COLO668 (cell line): ENCODE data around the gene CACHD1.

Experiments
- DNase-seq: peaks from one replicate; lab custom pipeline; 2025; ENCODE audit not compliant: unreplicated experiment; lab: John Stamatoyannopoulos, UW

The CACHD1 gene

DNA sequence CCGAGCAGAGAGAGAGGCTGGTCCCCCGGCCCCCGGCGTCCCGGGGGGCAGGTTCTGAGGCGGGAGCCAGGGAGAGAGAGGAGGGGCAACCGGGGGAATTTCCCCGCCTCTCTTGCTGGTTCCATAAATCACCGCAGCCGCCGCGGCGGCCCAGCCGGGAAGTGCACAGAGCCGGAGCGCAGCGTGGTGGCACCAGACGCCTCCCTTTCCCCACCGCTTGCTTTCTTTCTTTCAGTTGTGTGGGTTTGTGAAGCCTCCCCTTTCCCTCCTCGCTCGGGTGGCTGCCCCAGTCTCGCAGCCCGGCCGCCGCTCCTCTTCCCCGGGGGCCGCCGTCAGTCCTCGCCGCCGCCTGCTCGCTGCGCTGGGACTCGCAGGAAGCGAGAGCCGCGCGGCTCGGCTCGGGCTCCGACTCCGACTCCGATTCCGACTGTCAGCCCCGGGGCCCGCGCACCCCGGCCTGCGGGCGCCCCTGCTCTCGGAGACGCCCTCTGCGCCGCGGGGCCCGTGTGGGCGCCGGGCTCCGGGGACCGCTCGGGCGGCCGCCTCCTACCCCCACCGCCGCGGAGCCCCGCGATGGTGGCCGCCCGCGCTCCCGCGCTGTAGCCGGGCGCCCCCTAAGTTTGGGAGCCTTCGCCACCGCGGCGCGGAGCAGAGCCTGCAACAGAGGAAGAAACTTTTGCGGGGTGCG, at the start of gene CACHD1:
Gene CACHD1 (plus strand): TSS at position 153 of the 688 bp plus-strand sequence. CDS start 616 bp downstream, outside the sequence.
- DNase-seq: peak; percentile 97

- DNase-seq: no peak
Observed at GRCh38 chr1:64421377-64421776, 48.6 kb upstream of the CACHD1 start.

- DNase-seq: no peak
Observed at GRCh38 chr1:64423526-64423925, 46.4 kb upstream of the CACHD1 start.

DNA sequence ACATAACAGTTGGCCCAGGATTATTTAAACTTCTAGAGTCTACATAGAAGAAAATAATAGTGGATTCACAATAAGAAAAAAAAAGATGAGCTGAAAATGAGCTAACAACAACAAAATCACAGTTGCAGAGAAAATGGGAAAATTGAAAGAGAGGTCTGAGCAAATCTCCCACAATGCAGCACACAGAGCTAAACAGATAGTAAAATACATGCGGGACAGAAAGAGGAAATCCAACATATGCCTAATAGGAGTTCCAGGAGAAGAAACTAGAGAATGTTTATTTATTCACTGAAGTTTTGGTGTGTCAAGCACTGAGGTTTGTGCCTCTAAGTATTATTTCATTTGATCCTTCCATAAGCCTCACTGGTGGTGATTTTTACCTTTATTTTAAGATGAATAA, 45.5 kb upstream of the CACHD1 start:
- DNase-seq: no peak

- DNase-seq: no peak
Observed at GRCh38 chr1:64425521-64425920, 44.4 kb upstream of the CACHD1 start.

DNA sequence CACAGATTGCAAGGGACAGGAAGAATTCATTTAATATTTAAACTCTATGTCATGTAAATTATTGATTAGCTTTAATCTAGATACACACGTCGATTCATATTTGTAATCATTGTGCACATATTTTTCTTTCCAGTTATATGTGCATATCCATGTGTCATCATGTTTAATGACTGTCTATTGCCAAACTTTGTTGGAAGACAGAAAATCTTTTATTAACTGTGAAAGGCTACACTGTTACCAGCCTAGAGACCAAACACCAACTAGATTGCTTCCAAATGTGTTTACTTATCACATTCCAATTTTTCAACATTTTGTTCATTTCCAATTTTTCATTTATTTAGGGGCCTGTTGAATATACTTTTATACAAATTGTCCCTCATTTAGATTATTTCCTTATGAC, 43.2 kb upstream of the CACHD1 start:
- DNase-seq: no peak

DNA sequence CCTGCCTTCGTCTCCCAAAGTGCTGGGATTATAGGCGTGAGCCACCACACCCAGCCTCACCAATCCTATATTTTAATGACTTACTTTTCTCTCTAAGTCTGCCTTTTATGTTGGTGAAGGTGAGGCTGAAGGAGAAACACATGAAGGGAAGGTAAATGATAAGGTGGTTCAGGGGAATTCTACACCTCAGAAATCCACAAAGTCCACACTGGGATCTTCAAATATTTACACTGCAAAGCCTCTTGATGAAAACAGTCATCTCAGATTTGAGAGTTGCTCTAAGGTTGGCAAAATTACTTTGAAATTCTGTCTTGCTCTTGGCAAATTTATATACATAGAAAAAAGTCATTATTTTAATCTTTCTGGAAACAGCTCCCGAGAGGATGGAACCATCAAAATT, 42.0 kb upstream of the CACHD1 start:
- DNase-seq: no peak

DNA sequence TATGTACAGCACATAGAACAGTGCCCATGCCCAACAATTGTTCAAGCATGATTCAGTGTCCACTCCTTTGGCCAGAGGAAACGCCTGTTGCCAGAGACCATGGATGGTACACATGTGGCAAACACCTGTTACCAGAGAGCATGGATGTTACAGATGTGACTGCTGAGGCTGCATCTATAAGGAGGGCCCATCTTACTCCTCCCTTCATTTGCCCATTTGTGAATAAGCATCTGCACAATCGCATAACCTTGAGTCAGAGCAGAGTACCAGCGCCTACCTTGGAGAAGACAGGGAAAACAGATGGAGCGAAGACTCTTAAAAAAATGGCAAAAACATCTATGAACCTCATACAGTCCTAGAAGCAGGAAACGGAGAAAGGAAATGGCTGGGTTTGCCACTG, 36.6 kb upstream of the CACHD1 start:
- DNase-seq: no peak

DNA sequence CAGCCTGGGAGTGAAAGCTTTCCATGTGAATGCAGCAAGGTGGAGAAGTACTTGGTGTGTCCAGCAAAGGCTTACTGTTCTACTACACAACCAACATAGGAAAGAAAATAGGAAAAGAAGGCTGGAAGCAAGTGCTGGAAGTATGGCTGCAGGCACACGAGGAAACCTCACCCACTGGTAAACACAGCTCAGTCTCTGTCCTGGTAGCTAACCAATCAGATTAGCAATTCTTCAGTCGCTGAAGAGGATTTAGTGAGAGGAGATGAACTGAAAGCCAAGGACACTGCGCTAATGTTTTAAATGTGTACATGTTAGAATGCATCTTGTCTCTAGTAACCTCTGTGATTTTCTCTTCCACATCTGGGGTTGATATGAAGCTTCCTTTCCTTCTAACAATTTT, 36.2 kb upstream of the CACHD1 start:
- no peak for DNase-seq

GRCh38 chr1:64435000-64435399, 34.9 kb upstream of the CACHD1 start:
- no peak for DNase-seq

- no peak for DNase-seq
Observed at GRCh38 chr1:64437453-64437852, 32.5 kb upstream of the CACHD1 start.

DNA sequence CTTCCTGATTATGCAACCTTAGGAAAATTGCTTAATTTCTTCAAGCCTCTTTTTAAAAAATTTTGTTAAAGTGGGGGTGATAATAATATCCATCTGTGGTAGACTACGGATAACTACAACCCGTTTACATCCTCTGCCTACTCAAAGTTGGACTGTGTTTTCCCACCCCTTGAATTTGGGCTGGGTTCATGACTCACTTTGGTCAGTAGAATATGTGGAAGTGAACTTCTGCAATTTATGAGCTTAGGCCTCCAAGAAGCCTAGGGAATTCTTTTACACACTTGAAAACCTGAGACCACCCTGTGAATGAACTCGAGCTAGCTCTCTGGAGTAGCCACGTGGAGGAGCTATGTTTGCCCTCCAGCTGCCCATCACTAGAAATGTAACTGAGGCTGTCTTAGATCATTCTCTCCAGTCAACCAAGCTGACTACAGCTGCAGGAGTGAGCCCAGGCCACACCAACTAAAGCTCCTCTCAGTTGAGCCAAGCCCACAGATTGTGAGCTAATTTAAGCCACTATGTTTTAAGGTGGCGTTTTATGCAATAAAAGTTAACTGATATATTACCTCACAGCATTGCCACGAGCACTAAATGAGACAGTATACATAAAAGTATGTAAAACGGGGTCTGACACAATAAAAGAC, 29.6 kb upstream of the CACHD1 start:
- DNase-seq: no peak

- no peak for DNase-seq
Observed at GRCh38 chr1:64451440-64451839, 18.5 kb upstream of the CACHD1 start.

- no peak for DNase-seq
Observed at GRCh38 chr1:64453688-64454087, 16.2 kb upstream of the CACHD1 start.

DNA sequence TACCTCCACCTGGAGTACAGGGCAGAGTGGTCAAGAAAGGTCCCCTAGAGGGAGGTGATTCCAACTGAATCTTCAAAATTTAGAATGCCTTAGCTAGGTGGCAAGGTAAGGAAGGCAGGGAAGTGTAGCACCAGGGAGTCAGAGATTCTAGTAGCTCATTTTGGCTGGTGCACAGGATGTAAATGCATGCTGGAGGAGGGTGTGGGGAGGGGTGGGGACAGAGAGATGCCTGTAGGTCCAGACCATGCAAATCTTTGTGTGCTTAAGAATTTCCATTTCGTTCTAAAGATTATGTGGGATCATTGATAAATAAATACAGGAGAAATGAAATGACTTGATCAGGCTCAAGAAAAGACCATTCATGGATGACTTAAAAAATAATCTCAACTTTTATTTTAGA, 11.0 kb upstream of the CACHD1 start:
- no peak for DNase-seq

DNA sequence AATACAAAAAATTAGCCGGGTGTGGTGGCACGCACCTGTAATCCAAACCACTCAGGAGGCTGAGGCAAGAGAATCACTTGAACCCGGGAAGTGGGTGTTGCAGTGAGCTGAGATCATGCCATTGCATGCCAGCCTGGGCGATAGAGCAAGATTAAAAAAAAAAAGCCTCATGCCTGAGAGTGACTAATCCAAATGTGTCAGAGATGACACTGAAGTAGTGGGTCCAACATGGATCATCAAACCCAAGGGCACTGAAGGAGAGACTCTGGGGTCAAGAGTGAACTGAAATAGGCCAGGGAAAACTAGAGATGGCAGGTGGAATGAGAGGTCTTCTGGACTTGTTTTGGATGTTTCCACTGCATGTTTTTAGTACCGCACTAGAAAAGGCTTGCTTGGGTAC, 10.2 kb upstream of the CACHD1 start:
- no peak for DNase-seq

GRCh38 chr1:64466033-64466432, 3.9 kb upstream of the CACHD1 start:
- DNase-seq: no peak

- DNase-seq: peak; percentile 81
Observed at GRCh38 chr1:64469116-64469976, 583 bp upstream of the CACHD1 start.

DNA sequence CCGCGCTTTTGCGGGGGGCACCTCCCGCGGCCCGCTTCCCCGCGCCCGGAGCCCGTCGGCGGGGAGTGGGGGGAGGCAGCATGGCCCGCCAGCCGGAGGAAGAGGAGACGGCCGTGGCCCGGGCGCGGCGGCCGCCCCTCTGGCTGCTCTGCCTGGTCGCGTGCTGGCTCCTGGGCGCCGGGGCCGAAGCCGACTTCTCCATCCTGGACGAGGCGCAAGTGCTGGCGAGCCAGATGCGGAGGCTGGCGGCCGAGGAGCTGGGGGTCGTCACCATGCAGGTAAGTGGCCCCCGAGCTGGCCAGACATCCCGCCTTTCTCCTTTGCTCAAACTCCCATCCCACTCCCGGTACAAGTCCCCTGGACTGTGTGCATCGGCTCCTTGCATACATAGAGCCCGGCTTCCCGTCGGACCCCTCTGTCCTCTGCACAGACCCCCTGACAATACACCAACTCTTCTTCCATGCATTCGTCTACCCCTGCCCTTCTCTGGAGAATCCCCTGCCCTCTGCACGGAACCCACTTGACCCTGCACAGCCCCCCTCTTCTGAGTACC, 812 bp downstream of the CACHD1 start:
- DNase-seq: peak; percentile 83

DNA sequence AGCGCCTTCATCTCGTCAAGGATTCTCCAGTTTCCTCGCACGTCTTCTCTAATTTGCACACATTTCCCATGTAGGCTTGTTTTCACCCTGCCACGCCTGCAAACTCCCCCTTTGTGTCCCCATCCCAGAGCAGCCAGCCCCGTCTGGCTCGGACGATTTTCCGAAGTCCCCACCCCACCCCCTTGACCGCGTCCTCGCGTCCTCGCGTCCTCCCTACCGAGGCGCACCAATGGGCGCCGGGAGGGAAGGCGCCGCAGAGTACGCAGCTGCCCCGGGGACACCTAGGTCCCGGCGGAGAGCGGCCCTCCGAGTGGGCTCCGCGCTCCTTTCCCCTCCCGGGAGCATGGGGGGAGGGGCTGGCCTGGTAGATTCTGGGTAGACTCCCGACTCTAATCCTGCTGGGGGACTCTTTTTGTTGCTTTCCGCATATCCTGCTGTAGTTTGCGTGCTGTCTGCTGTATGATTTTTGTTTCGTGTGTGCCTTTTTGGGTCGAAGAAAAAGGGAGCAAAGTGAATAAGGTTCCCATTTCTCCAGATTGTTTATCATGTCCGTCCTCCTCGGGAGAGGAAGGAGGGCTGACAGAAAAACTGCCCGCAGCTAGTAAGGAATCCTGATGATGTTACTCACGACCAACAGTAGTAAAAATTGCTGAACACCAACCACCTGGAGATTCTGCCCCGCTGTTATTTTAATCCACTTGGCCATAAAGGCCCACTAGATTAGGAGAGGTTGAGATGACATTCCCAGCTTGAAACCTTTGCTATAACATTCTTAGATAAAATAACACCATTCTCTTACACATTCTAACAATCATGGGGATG, 1.5 kb downstream of the CACHD1 start:
- DNase-seq: peak; percentile 89

GRCh38 chr1:64472040-64472376, 2.1 kb downstream of the CACHD1 start:
- no peak for DNase-seq
